SIG-M5 treated with dmso at 0.1 percent for 504 hours (cell line): ENCODE results near the gene ITGBL1.

ENCODE experiments used
- DNase-seq: peaks from one replicate; lab custom pipeline; 2025; ENCODE audit not compliant: unreplicated experiment; lab: John Stamatoyannopoulos, UW

ITGBL1 gene

GRCh38 chr13:101624210-101624922 is 171.9 kb downstream of the ITGBL1 start:
- DNase-seq: no peak

- DNase-seq: no peak
Measured at GRCh38 chr13:101624981-101625380, 172.5 kb downstream of the ITGBL1 start.

GRCh38 chr13:101626925-101627555 is 174.6 kb downstream of the ITGBL1 start:
- DNase-seq: no peak

- no peak for DNase-seq
Measured at GRCh38 chr13:101627556-101627943, 175.1 kb downstream of the ITGBL1 start.

- no peak for DNase-seq
Measured at GRCh38 chr13:101628900-101629299, 176.4 kb downstream of the ITGBL1 start.

- DNase-seq: no peak
Measured at GRCh38 chr13:101631395-101631794, 178.9 kb downstream of the ITGBL1 start.

- DNase-seq: no peak
Measured at GRCh38 chr13:101634142-101634541, 181.7 kb downstream of the ITGBL1 start.

- DNase-seq: no peak
Measured at GRCh38 chr13:101639711-101640110, 187.2 kb downstream of the ITGBL1 start.

- DNase-seq: no peak
Measured at GRCh38 chr13:101640788-101641400, 188.4 kb downstream of the ITGBL1 start.

- DNase-seq: no peak
Measured at GRCh38 chr13:101645871-101646270, 193.4 kb downstream of the ITGBL1 start.

GRCh38 chr13:101647760-101648159 is 195.3 kb downstream of the ITGBL1 start:
- DNase-seq: no peak

GRCh38 chr13:101648766-101649487 is 196.5 kb downstream of the ITGBL1 start:
- no peak for DNase-seq

- DNase-seq: no peak
Measured at GRCh38 chr13:101649488-101650126, 197.1 kb downstream of the ITGBL1 start.

- DNase-seq: no peak
Measured at GRCh38 chr13:101654883-101655282, 202.4 kb downstream of the ITGBL1 start.

GRCh38 chr13:101655435-101655834 is 203.0 kb downstream of the ITGBL1 start:
- DNase-seq: peak; percentile 52

GRCh38 chr13:101660711-101661110 is 208.2 kb downstream of the ITGBL1 start:
- no peak for DNase-seq

GRCh38 chr13:101661839-101662238 is 209.4 kb downstream of the ITGBL1 start:
- DNase-seq: no peak

- no peak for DNase-seq
Measured at GRCh38 chr13:101673360-101674105, 221.1 kb downstream of the ITGBL1 start.

GRCh38 chr13:101681834-101682233 is 229.4 kb downstream of the ITGBL1 start:
- DNase-seq: no peak

- DNase-seq: no peak
Measured at GRCh38 chr13:101686003-101686402, 233.5 kb downstream of the ITGBL1 start.
